Chondrocyte (in vitro differentiated cells): Measurements from ENCODE around the gene SOHLH1. TPM values are rescaled to one million over a fixed set of nuclear protein-coding genes. Genes with fewer than 3 reads are reported as not detected.

Experiments used
- DNase-seq: peaks from one replicate; pipeline ENCODE4 v3.0.0; 2021; ENCODE audit warnings: mixed read lengths, low spot score
- H3K27ac Mint-ChIP-seq: one replicate; pipeline ENCODE4 v1.8.0; 2021; ENCODE audit warnings: mild to moderate bottlenecking, moderate library complexity, mixed read lengths; ENCODE audit not compliant: unreplicated experiment
- H3K27me3 Mint-ChIP-seq: 2 replicates; pipeline ENCODE4 v1.8.0; 2021; ENCODE audit warnings: low read depth, mixed read lengths
- H3K36me3 Mint-ChIP-seq: 2 replicates; pipeline ENCODE4 v1.8.0; 2021; ENCODE audit warnings: low read depth, mixed read lengths
- H3K4me1 Mint-ChIP-seq: 2 replicates; pipeline ENCODE4 v1.8.0; 2021; ENCODE audit warnings: low read depth, mild to moderate bottlenecking, mixed read lengths
- H3K4me3 Mint-ChIP-seq: one replicate; pipeline ENCODE4 v1.8.0; 2021; ENCODE audit warnings: mild to moderate bottlenecking, moderate library complexity, mixed read lengths; ENCODE audit not compliant: unreplicated experiment
- H3K9me3 Mint-ChIP-seq: 2 replicates; pipeline ENCODE4 v1.8.0; 2021; ENCODE audit warnings: low read depth, mixed read lengths
- long read RNA-seq: library from polyadenylated mRNA; stranded (forward); transcript quantifications from one replicate; pipeline ENCODE4 v2.0.0, GENCODE V29; 2021
- total RNA-seq: library from RNA; stranded (reverse); gene quantifications from 3 replicates; pipeline ENCODE4 v1.2.1, GENCODE V29; 2021
- TF ChIP-seq, protein P1 (sequence below): fragments of 200-600 bp; sonication (generic); IDR thresholded peaks from 2 replicates; pipeline ENCODE4 v1.5.0; 2021; ENCODE audit warnings: antibody characterized with exemption, mild to moderate bottlenecking, moderate library complexity

Gene SOHLH1
- total RNA-seq, result not detected in 3 replicates
- long read RNA-seq, result 0 reads

DNA sequence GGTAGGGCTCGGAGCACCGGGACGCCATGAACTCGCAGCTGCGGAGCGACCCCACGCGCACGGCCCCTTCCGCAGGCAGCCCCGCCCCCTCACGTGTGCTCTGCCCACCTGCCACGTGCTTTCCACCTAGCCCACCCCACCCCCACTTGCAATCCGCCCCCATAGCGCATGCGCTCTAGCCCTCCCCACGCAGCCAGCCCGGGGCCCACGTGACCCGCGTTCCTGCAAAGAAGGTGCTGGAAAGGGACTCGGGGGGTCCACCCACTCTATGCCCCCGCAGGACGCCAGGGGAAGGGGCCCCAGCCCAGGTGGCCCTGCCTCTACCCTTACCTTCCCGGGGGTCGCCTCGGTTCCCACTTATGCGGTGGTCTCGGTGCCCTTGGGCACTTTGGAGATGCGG is at the start of gene SOHLH1:
Gene SOHLH1, minus strand, starts transcription at position 42 of the 400 bp plus-strand sequence. Its CDS starts 14 bp downstream, at position 28.
- DNase-seq, result no peak
- Mint-ChIP-seq H3K27ac (no peak within 1 kb of the TSS), H3K4me1 (no peaks in the 10 kb centered on the region), H3K4me3 (no peak within 1 kb of the TSS), H3K9me3 (no peaks in the 10 kb centered on the region), H3K27me3 (peaks cover 9% of the 10 kb centered on the region), H3K36me3 (no peaks in the 10 kb centered on the region)
- TF ChIP-seq, protein P1, sequence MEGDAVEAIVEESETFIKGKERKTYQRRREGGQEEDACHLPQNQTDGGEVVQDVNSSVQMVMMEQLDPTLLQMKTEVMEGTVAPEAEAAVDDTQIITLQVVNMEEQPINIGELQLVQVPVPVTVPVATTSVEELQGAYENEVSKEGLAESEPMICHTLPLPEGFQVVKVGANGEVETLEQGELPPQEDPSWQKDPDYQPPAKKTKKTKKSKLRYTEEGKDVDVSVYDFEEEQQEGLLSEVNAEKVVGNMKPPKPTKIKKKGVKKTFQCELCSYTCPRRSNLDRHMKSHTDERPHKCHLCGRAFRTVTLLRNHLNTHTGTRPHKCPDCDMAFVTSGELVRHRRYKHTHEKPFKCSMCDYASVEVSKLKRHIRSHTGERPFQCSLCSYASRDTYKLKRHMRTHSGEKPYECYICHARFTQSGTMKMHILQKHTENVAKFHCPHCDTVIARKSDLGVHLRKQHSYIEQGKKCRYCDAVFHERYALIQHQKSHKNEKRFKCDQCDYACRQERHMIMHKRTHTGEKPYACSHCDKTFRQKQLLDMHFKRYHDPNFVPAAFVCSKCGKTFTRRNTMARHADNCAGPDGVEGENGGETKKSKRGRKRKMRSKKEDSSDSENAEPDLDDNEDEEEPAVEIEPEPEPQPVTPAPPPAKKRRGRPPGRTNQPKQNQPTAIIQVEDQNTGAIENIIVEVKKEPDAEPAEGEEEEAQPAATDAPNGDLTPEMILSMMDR, result no peak

DNA sequence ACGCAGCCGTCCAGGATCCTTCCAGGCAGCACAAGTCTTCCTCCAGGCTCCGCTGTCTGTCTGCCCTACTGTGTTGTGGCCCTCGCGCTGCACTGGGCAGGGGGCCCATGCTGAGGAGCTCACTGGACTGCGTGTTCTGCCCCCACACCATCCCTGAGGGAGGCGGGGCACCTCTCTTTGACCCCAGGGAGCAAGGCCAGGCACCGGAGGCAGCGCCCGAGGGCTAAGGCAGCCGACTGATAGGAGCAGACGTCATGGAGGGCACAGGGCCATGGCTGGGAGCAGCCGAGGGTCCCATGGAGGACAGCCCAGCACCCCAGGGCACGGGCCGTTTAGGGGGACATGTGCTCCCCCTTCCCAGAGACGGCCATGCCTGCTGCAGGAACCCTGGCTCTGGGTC is 49.4 kb upstream of the SOHLH1 start:
- no peak for DNase-seq
- no peak overlapping the region for H3K4me3 Mint-ChIP-seq
- H3K9me3 Mint-ChIP-seq, result peaks cover 4% of the 10 kb centered on the region
- H3K36me3 Mint-ChIP-seq, result no peaks in the 10 kb centered on the region
- H3K4me1 Mint-ChIP-seq, result no peaks in the 10 kb centered on the region
- H3K27me3 Mint-ChIP-seq, result peaks cover 7% of the 10 kb centered on the region
- H3K27ac Mint-ChIP-seq, result no peak overlapping the region
- TF ChIP-seq, protein P1, result no peak

DNA sequence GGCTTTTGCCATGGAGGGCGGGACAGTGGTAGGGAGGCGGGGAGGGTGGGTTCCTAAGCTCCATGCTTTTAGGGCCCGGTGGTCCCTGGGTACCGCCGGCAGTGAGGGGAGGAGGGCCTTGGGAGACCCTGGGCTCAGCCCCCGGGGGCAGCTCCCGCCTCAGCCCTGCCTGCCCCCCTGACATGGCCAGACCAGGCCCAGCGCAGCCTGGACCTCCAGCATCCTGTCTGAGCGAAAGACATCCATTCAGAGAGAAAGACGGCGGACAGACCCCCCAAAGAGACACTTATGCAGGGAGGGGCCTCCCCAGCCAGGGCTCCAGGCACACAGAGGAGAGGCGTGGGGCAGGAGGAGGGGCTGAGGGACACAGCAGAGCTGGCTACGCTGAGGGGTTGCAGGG is 48.0 kb upstream of the SOHLH1 start:
- H3K4me1 Mint-ChIP-seq, result no peaks in the 10 kb centered on the region
- DNase-seq, result no peak
- H3K27me3 Mint-ChIP-seq, result peaks cover 6% of the 10 kb centered on the region
- H3K4me3 Mint-ChIP-seq, result no peak overlapping the region
- H3K36me3 Mint-ChIP-seq, result peaks cover 1% of the 10 kb centered on the region
- no peaks in the 10 kb centered on the region for H3K9me3 Mint-ChIP-seq
- H3K27ac Mint-ChIP-seq, result no peak overlapping the region
- TF ChIP-seq, protein P1, result no peak

DNA sequence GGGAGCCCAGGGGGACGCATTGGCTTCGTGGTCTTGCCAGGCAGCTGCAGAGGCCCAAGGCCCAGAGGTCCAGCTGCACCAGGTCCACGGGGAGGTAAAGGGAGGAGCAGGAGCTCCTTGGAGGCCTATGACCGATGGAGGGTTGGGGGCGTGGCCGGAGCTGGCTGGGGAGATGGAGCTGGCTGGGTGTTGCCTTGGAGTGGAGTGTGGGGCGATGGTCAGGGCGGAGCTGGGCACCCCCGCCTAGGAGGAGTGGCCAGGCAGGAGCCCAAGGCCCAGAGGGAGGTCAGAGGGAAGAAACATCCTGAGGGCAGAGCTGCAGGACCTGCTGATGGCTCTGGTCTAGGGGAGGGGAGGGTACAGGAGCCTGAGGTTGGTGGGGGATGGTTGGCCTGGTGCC is 47.3 kb upstream of the SOHLH1 start:
- Mint-ChIP-seq H3K4me1 (no peaks in the 10 kb centered on the region), H3K4me3 (no peak overlapping the region), H3K27ac (no peak overlapping the region), H3K9me3 (no peaks in the 10 kb centered on the region), H3K36me3 (peaks cover 1% of the 10 kb centered on the region), H3K27me3 (peaks cover 2% of the 10 kb centered on the region)
- TF ChIP-seq, protein P1, result no peak
- DNase-seq, result no peak

GRCh38 chr9:135745686-135746324 is 46.5 kb upstream of the SOHLH1 start:
- H3K36me3 Mint-ChIP-seq, result peaks cover 1% of the 10 kb centered on the region
- H3K9me3 Mint-ChIP-seq, result no peaks in the 10 kb centered on the region
- H3K4me1 Mint-ChIP-seq, result no peaks in the 10 kb centered on the region
- no peak for DNase-seq
- H3K27ac Mint-ChIP-seq, result no peak overlapping the region
- H3K4me3 Mint-ChIP-seq, result no peak overlapping the region
- peaks cover 2% of the 10 kb centered on the region for H3K27me3 Mint-ChIP-seq
- TF ChIP-seq, protein P1, result no peak
